AG08395 (cell line): ENCODE data around the gene PSMA7.
A peak's percentile ranks its signal among the peaks of the same experiment; 100 is the strongest.

ENCODE experiments used
- DNase-seq: peaks from one replicate; pipeline ENCODE4 v3.0.0; 2012; ENCODE audit warnings: mixed read lengths, low spot score

Gene PSMA7

DNA sequence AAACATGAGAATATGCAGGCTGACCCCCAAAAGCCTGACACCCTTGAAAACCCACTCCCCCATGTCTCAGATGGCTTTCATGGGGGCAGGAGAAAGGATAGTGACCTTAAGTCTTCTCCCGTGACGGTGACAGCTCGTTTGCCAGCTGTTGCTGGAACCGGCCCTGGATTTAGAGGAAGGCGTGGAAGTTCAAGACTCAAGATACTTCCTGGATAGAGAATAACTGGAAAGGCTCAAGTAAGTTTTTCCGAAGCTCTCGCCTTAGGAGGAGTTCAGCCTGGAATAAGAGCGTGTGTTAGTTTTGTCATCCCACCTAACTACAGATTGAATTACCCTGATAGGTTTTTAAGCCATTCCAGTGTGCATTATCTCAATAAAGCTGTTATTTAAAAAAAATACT lies 28.1 kb upstream of the PSMA7 start:
- no peak for DNase-seq

DNA sequence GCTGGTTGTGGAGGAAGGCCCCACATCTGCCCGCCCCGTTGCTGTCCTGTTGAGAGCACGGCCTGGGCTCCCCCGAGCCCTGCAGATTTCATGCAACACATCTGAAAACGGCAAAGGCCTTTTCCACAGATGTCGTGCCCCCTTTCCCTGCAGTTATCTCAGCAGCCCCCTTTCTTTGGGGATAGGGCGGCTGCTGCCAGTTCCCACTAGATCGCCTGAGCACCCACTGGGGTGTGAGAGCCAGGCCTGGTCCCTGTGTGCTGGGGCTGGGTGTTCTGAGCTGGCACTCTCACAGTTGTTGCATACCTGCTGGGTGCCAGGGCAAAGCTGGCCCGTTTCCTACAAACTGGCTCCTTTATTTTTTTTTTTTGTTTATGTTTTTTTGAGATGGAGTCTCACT lies 27.3 kb upstream of the PSMA7 start:
- no peak for DNase-seq

GRCh38 chr20:62168890-62169435 lies 25.8 kb upstream of the PSMA7 start:
- DNase-seq: no peak

DNA sequence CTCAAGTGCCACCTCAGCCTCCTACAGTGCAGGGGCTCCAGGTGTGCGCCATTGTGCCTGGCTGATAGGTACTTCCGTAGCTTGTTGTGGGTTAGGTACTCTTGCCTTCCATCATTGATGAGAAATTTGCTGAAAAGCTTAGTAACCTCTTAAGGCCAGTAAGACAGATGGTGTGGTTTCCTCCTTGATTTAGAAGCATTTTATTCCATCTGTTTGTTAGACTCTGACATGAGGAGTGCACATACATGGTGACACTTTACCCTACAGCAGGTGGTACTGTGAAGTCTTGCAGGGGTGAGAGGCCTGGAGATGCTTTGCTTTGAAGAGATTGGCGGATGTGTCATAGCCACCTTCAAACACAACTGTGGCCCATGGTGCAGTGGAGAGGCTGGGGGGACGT lies 24.9 kb upstream of the PSMA7 start:
- DNase-seq: no peak

GRCh38 chr20:62167474-62167873 lies 24.3 kb upstream of the PSMA7 start:
- no peak for DNase-seq

- peak; percentile 36 for DNase-seq
Observed at GRCh38 chr20:62165762-62166399, 22.7 kb upstream of the PSMA7 start.

DNA sequence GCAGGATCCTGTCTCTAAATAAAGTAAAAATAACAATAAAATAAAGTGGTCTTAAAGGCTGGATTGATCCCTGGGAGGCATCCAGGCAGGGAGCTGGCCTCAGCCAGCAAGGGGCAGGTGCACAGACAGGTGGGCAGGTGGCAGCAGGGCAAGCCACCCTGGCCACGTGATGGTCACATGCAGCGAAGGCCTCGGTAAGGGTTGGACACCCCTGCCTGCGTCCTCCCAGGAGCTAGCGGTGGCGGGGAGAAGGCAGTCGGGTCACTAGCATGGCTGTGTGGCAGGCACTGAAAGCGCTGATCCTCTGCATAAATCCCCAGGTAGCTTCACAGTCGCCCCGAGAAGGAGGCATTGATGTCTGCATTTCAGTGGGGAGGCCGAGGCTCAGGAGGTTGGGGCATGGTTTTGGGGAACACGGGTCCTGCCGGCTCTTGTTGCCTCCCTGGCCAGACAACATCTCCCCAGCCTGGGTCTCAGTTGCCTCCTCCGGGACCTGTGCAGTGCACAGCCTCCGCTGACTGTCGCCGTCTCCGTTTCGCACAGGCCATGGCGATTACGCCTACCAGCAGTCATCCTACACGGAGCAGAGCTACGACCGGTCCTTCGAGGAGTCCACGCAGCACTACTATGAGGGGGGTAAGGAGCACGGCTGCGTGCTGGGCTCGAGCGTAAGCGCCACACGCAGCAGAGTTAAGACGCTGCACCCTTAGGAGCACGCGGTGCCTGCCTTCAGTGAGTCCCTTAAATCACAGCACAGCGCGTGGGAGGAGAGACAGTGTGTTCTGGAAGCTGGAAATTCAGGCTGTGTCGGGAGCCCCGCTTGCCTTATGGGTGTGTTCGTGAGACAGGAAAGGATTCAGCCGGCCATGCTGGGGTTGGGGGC lies 21.9 kb upstream of the PSMA7 start:
- DNase-seq: no peak

DNA sequence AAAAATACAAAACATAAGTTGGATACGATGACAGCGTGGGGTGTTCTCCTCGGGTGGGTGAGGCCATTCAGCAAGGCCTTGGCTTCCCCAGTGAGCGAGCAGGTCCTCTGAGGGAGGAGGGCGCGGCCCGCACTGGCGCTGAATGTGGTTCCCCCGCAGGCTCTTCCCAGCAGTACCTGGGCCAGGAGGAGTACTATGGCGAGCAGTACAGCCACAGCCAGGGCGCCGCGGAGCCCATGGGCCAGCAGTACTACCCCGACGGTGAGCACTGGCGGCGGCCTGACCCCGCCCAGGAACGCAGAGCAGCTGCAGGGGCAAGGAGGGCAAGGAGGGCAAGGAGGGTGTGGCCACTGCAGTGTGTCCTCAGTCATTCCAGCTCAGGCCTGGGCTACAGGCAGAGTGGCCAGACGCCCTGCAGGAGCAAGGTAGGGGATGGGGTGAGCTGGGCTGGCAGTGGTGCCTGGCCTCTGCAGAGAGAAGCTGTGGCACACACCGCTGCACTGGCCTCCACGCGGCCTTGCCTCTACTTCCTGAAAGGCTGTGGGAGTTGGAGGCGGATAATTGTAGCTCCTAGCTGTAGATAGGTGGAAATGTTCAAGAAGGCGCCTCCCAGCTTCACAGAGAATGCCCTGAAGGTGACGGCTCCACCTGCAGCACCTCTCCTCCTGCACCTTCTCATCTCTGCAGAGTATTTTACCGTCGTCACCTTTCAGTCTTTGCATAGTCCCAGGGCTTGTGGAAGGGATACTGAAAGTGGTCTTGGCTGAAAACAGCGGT lies 21.0 kb upstream of the PSMA7 start:
- no peak for DNase-seq

- DNase-seq: no peak
Observed at GRCh38 chr20:62163485-62163865, 20.3 kb upstream of the PSMA7 start.

- DNase-seq: no peak
Observed at GRCh38 chr20:62162765-62163484, 19.7 kb upstream of the PSMA7 start.

DNA sequence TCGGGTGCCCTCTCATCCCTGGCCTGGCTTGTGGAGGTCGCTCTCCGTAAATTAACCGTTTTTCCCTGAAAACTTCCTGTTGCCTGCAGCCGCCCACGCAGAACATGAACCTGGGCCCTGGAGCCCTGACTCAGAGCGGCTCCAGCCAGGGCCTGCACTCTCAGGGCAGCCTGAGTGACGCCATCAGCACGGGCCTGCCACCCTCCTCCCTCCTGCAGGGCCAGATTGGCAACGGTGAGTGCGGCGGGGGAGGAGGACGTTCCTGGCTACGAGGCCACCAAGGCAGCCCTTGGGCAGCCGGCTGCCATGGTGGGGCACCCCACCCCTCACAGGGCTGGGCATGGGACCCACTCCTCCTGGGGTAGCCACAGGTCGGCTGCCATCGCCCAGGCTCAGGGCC lies 18.2 kb upstream of the PSMA7 start:
- DNase-seq: no peak

- DNase-seq: no peak
Observed at GRCh38 chr20:62160876-62161275, 17.7 kb upstream of the PSMA7 start.

- DNase-seq: no peak
Observed at GRCh38 chr20:62160253-62160652, 17.1 kb upstream of the PSMA7 start.

GRCh38 chr20:62159839-62160238 lies 16.6 kb upstream of the PSMA7 start:
- peak; percentile 24 for DNase-seq

- DNase-seq: no peak
Observed at GRCh38 chr20:62159052-62159451, 15.9 kb upstream of the PSMA7 start.

- no peak for DNase-seq
Observed at GRCh38 chr20:62158541-62158940, 15.3 kb upstream of the PSMA7 start.

- DNase-seq: no peak
Observed at GRCh38 chr20:62158088-62158400, 14.8 kb upstream of the PSMA7 start.

DNA sequence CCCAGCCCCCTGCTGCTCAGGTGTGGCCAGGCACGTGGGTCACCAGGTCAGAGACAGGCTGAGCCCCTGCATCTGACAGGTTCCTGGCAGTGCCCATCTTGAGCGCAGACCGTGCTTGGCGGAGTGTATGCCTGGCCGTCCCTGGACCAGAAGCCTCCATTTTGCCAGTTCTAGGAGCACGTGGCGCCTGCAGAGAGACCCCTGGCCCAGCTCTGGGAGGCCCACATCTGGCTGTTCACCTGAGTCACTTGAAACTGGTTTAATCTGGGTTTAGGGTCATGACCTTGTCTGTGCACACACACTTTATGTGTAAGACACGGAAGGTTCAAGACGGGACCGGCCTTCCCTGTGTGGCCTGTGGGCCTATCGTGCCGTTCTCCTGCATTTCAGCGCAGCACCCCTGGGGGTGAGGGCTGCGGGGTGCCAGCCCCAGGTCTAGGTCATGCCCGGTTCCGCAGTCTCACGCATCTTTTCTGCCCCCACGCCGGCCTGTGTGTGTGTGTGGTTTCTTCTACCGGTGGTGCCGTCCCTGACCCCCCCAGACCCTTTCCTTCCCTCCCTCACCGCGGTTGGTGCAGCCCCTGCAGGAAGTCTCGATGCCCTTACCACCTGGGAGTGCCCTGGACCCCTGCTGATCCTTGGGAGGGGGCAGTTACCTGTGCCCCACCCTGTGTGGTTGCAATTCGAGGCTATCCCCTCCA lies 14.3 kb upstream of the PSMA7 start:
- DNase-seq: no peak

DNA sequence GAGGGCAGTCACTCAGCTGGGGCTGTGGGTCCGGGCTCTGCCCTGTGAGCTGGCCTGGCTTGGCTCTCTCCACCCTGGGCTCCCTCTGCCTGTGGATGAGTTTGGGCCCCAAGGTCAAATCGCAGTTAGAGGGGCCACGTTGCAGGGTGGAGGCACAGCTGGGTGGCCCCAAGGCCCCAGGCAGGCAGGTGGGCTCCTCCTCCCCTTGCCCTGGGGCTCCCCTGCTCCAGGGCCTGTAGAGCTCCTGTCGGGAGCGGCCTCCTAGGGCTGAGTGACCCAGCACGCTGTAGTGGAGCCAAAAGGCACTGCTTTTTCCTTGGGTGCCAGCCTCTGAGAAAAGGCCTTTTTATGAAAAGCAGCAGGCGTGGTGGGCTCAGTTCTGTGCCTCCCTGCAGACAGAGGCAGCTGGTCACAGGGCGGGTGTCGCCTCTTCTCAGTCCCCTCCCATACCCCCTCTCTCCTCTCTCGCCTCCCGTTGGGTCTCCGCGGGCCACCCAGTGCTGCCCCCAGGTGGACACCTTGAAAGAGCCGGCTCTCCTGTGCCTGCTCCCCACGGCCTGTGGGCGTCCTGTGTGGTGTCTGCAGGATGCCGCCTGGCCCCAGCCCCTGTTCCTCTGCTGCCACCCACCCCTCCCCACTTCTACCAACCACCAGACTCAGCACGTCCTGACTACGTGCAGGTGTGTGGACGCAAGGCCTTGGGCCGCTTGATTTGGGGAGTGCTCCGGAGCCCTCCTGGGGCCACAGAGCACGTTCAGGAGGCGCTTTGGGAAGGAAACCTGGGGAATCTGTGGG lies 13.6 kb upstream of the PSMA7 start:
- peak; percentile 78 for DNase-seq

GRCh38 chr20:62156254-62156556 lies 13.0 kb upstream of the PSMA7 start:
- DNase-seq: no peak
